Fibroblast of villous mesenchyme (primary cell): ENCODE results near the gene PCSK2. TPM values are rescaled to one million over a fixed set of nuclear protein-coding genes. Genes with fewer than 3 reads are reported as not detected.

ENCODE experiments used
- DNase-seq: peaks from one replicate; pipeline ENCODE4 v3.0.0-alpha.2; 2010; ENCODE audit warnings: low read depth
- H3K4me3 ChIP-seq: 2 replicates; pipeline ENCODE4 v1.5.1; 2011; ENCODE audit warnings: low read depth, mild to moderate bottlenecking, low read length
- CTCF ChIP-seq: IDR thresholded peaks from 2 replicates; pipeline ENCODE4 v1.5.1; 2012; ENCODE audit warnings: low read depth, mild to moderate bottlenecking, low read length; ENCODE audit not compliant: insufficient read depth
- total RNA-seq: library from RNA; depleted of rRNA; stranded (reverse); fragments of >200 nt; gene quantifications from 2 replicates; pipeline ENCODE4 v1.2.3, GENCODE V29; 2012

The PCSK2 gene
- total RNA-seq, 1 donor = not detected

- no peak for DNase-seq
- TF ChIP-seq CTCF = no peak
- H3K4me3 ChIP-seq = no peak overlapping the region
These were observed 239.8 kb downstream of the PCSK2 start for GRCh38 chr20:17466641-17467040.

GRCh38 chr20:17467120-17467655 lies 240.3 kb downstream of the PCSK2 start:
- no peak overlapping the region for H3K4me3 ChIP-seq
- no peak for DNase-seq
- TF ChIP-seq CTCF = no peak

- DNase-seq = no peak
- no peak for TF ChIP-seq CTCF
- no peak overlapping the region for H3K4me3 ChIP-seq
These were observed 241.4 kb downstream of the PCSK2 start for GRCh38 chr20:17468073-17468840.

GRCh38 chr20:17469246-17470030 lies 242.6 kb downstream of the PCSK2 start:
- no peak overlapping the region for H3K4me3 ChIP-seq
- no peak for TF ChIP-seq CTCF
- no peak for DNase-seq

GRCh38 chr20:17470521-17470920 lies 243.7 kb downstream of the PCSK2 start:
- TF ChIP-seq CTCF = no peak
- DNase-seq = no peak
- no peak overlapping the region for H3K4me3 ChIP-seq

GRCh38 chr20:17470973-17471372 lies 244.1 kb downstream of the PCSK2 start:
- no peak overlapping the region for H3K4me3 ChIP-seq
- no peak for DNase-seq
- no peak for TF ChIP-seq CTCF
